GM12873 (cell line): ENCODE results near the gene RHOG.

ENCODE experiments used
- CTCF ChIP-seq: IDR thresholded peaks from 2 replicates; pipeline ENCODE4 v1.5.1; 2012; ENCODE audit warnings: low read depth, mild to moderate bottlenecking, moderate library complexity, low read length, control low read depth; ENCODE audit not compliant: insufficient read depth; ENCODE audit errors: missing control alignments

RHOG gene

GRCh38 chr11:3840870-3841425 lies at the start of gene RHOG:
Gene RHOG (minus strand): TSS chr11:3840959. CDS start chr11:3828138, 12,821 bp downstream.
- TF ChIP-seq CTCF: no peak

- no peak for TF ChIP-seq CTCF
Measured at GRCh38 chr11:3890014-3890413, 49.3 kb upstream of the RHOG start.

- no peak for TF ChIP-seq CTCF
Measured at GRCh38 chr11:3888876-3889275, 48.1 kb upstream of the RHOG start.

GRCh38 chr11:3886985-3887384 lies 46.2 kb upstream of the RHOG start:
- TF ChIP-seq CTCF: no peak

GRCh38 chr11:3885855-3886254 lies 45.1 kb upstream of the RHOG start:
- TF ChIP-seq CTCF: no peak

- TF ChIP-seq CTCF: no peak
Measured at GRCh38 chr11:3882655-3883054, 41.9 kb upstream of the RHOG start.

- no peak for TF ChIP-seq CTCF
Measured at GRCh38 chr11:3880724-3881123, 40.0 kb upstream of the RHOG start.

GRCh38 chr11:3879967-3880542 lies 39.3 kb upstream of the RHOG start:
- no peak for TF ChIP-seq CTCF
